ENCODE results near the gene RAMACL.

The RAMACL gene

GRCh38 chr6:166570929-166571713, 15.4 kb downstream of the RAMACL start:
- DNase-seq = no peak
- H3K27ac ChIP-seq = no peak overlapping the region
- H3K4me3 ChIP-seq (ENCODE audit: low read depth, low read length) = no peak overlapping the region
- H3K9me3 ChIP-seq (ENCODE audit: severe bottlenecking) = no peaks in the 10 kb centered on the region
- H3K27me3 ChIP-seq (ENCODE audit: insufficient read depth, low read depth, severe bottlenecking) = no peaks in the 10 kb centered on the region
- H3K36me3 ChIP-seq = no peaks in the 10 kb centered on the region
- TF ChIP-seq, protein P1, sequence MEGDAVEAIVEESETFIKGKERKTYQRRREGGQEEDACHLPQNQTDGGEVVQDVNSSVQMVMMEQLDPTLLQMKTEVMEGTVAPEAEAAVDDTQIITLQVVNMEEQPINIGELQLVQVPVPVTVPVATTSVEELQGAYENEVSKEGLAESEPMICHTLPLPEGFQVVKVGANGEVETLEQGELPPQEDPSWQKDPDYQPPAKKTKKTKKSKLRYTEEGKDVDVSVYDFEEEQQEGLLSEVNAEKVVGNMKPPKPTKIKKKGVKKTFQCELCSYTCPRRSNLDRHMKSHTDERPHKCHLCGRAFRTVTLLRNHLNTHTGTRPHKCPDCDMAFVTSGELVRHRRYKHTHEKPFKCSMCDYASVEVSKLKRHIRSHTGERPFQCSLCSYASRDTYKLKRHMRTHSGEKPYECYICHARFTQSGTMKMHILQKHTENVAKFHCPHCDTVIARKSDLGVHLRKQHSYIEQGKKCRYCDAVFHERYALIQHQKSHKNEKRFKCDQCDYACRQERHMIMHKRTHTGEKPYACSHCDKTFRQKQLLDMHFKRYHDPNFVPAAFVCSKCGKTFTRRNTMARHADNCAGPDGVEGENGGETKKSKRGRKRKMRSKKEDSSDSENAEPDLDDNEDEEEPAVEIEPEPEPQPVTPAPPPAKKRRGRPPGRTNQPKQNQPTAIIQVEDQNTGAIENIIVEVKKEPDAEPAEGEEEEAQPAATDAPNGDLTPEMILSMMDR (IDR thresholded peaks at IDR 0.05; ENCODE audit: low read depth, low read length) = no peak

- Histone ChIP-seq H3K27ac (no peak overlapping the region), H3K4me3 (ENCODE audit: low read depth, low read length) (no peak overlapping the region), H3K27me3 (ENCODE audit: insufficient read depth, low read depth, severe bottlenecking) (no peaks in the 10 kb centered on the region), H3K9me3 (ENCODE audit: severe bottlenecking) (no peaks in the 10 kb centered on the region), H3K36me3 (no peaks in the 10 kb centered on the region)
- DNase-seq = no peak
- TF ChIP-seq, protein P1 (IDR thresholded peaks at IDR 0.05; ENCODE audit: low read depth, low read length) = no peak
These were observed 17.3 kb downstream of the RAMACL start for GRCh38 chr6:166569206-166569605.

- no peaks in the 10 kb centered on the region for H3K36me3 ChIP-seq
- H3K27ac ChIP-seq = no peak overlapping the region
- H3K4me3 ChIP-seq (ENCODE audit: low read depth, low read length) = no peak overlapping the region
- no peaks in the 10 kb centered on the region for H3K9me3 ChIP-seq (ENCODE audit: severe bottlenecking)
- no peak for DNase-seq
- TF ChIP-seq, protein P1 (IDR thresholded peaks at IDR 0.05; ENCODE audit: low read depth, low read length) = no peak
- H3K27me3 ChIP-seq (ENCODE audit: insufficient read depth, low read depth, severe bottlenecking) = no peaks in the 10 kb centered on the region
These were observed 18.7 kb downstream of the RAMACL start for GRCh38 chr6:166567813-166568212.

DNA sequence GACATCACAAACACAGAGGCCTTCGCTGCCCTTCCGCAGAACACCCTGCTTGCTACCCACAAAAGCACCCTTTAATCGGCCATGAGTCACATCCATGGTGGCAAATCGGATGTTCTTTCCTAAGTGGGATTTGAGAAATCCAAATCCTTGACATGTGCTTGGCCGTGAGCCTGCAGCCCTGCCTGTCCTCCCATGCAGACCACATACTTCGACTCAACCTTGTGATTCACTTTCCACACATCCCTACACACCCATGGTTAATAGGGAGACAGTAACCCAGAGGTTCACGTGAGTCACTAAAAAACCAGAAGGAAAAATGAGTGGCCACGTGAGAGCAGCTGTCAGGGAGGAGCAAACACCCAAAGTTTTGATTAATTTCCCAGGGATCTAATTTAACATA, 19.4 kb downstream of the RAMACL start:
- Histone ChIP-seq H3K27me3 (ENCODE audit: insufficient read depth, low read depth, severe bottlenecking) (no peaks in the 10 kb centered on the region), H3K36me3 (no peaks in the 10 kb centered on the region), H3K27ac (peak overlapping the region; percentile 19; the same call in 1 of the 2 replicates), H3K9me3 (ENCODE audit: severe bottlenecking) (no peaks in the 10 kb centered on the region), H3K4me3 (ENCODE audit: low read depth, low read length) (no peak overlapping the region)
- TF ChIP-seq, protein P1 (IDR thresholded peaks at IDR 0.05; ENCODE audit: low read depth, low read length) = no peak
- DNase-seq = peak; percentile 49

DNA sequence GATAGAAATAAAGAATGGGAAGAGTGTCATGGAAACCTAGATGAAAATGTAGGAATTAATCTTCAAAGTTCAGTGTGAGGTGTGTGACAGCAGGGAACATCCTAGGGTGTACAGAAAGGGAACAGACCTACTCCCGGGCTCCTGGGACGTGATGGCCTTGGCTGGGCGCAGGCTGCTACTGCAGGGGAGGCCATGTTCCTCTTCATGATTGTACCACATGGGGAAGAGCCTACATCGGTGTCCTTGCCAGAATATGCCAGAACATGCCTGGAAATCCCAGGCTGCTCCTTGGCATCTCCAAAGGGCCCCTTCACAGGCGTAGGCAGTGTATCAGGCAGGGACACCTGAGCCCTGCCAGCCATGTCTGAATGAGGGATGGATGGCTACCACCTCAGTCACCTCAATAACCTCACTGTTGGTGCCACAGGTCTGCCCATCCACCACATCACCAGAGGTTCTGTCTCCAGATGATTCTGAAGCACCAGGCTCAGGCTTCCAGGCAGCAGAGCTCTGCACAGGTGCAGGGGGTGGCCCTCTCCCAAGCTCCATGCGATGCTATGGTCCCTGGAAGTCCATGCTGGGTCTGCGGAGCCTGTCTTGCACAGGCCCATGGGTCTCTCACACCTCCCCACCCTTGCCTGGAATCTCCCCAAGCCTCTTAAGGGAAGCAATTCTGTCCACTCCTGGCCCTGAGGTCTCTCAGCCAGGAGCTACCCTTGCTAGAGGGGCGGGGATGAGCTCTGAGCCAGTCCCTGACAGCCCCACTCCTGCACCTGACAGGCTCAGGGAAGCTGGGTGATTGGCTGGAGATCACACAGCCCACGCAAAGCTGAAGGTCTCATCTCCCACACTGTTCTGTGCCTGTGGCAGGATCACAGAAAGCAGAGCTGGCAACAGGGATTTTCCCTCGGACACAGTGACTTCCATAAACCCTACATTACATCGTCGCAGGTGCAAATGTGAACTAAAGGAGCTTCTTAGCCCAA, 20.2 kb downstream of the RAMACL start:
- no peaks in the 10 kb centered on the region for H3K9me3 ChIP-seq (ENCODE audit: severe bottlenecking)
- H3K36me3 ChIP-seq = no peaks in the 10 kb centered on the region
- no peaks in the 10 kb centered on the region for H3K27me3 ChIP-seq (ENCODE audit: insufficient read depth, low read depth, severe bottlenecking)
- no peak for DNase-seq
- TF ChIP-seq, protein P1 (IDR thresholded peaks at IDR 0.05; ENCODE audit: low read depth, low read length) = no peak
- H3K27ac ChIP-seq = peak overlapping the region; percentile 19; the same call in 1 of the 2 replicates
- no peak overlapping the region for H3K4me3 ChIP-seq (ENCODE audit: low read depth, low read length)

All from WERI-Rb-1 (cell line).